ENCODE results near the gene GAB1.
"Not testable (repeated sequence)": the region's sequence is repeated elsewhere in the genome, so short reads cannot be mapped to it uniquely, and the experiment has no call there.

Gene GAB1

DNA sequence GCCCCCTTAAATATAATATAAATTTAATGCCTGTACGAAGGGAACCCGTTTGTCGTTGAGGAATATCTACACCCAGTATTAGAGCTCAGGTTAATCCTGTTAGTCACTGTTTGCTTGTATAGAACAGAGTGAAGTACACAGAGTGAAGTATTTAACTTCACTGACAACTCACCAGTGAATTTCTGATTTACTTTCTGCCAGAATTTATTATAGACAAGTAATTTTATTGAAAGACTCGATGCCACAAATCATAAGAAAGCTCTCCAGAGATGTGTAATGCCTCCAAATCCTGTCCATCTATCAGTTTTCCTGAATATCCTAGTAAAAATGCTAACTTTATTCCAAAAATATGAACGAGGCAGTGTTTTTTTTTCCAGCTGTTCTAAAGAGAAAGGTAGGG is 1.6 kb downstream of the GAB1 start:
- DNase-seq (ENCODE audit: low spot score), result no peak

DNA sequence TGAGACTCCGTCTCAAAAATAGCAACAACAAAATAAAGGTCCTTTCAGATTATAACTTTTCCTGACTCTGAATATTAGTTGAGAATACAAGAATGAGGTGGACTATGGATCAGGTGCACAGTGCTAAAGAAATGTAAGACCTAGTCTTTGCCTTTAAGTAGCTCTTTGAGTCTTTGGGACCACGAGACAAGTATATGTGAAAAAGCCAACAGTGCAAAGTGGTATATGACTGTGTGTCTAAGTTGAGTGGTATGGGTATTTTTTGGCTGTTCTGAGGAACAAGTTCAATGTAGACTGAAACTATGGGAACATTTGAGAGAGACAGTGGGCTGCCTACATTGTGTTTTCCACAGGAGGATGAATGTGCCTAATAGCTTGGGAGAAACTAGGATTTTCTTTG is 2.8 kb downstream of the GAB1 start:
- no peak for DNase-seq (ENCODE audit: low spot score)

DNA sequence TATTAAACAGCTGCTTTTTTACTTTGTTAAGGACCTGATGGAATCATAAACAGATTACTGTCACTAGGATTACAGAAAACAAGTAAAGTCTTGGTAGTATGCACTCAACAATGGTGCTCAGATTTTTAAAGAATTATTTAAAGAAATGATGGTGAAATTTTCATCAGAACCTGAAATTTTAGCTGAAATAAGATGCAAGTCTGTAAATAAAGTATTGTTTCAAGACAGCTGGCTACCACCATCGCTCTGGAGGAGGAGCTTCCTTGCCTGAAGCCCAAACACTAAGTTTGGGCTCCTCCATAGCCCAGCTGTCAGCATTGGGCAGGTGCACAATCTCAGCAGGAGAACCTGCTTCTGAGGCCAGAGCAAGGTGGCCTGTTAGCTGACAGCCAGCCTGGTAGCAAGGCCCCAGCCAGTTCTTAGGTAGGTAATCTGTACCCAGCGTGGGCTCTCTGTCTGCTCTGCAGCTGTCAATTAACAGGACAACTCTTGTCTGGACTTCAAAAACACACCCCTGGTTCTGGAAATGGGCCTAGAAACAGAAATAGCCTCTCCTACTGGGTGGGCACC is 4.6 kb downstream of the GAB1 start:
- DNase-seq (ENCODE audit: low spot score), result no peak

DNA sequence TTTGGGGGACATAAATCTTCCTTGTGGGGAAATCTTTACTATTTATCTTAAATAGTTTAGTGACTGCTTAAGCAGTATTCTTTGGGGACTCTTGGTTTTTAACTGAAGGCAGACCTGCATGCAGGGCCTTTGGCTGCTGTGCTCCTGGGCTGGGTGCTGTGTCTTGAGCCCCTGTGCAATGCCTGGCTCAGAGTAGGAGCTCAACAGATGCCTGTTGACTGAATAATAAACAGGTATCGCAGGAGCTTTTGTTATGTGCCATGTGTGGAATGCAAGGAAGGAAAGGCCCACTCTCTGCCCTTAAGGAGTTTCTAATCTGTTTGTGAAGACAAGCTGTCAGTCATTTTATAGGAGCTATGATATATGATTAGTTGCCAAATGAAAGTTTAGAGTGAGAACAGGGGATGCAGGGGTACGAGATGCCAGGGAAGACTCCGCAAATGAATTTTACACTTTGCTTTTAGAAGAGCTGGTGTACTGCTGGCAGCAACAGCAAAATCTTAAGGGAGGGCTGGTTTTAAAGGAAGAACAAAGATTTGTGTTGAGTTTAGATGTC is 6.7 kb downstream of the GAB1 start:
- DNase-seq (ENCODE audit: low spot score), result no peak

DNA sequence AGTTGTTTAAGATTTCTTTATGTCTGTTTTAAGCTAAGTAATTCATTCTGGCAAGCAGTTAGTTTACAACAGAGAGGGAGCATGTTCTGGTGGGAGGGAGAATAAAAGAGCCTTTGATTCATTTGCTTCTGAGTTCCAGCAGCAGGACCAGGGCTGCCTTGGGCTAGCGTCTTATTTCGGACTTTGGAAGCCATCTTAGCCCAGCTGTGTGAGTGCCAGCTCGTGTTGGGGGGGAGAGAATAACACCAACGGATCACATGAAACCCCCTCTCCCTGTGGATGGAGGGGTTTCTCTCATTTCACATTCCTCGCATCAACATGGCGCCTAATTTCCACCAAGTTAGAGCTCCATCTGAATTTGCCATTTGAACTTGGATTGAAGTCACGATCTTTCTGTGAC is 7.4 kb downstream of the GAB1 start:
- no peak for DNase-seq (ENCODE audit: low spot score)

DNA sequence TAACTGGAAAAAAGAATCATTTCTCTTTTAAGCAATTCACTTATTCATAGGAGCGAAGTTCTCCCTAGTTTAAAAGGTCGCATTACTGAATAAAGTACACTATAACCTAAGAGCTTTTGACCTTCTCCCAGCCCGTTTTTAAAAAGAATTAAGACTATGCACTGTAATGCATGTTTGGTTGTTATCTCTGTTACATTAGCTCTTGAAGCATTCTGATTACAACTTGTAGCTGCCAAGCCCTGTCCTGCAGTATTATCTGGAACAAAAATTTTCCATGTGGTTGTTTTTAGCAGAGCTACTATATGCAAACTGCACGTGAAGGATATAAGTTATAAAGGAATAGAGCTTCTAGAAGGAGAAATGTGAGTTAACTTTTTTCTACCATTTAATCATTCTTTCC is 8.1 kb downstream of the GAB1 start:
- DNase-seq (ENCODE audit: low spot score), result no peak

DNA sequence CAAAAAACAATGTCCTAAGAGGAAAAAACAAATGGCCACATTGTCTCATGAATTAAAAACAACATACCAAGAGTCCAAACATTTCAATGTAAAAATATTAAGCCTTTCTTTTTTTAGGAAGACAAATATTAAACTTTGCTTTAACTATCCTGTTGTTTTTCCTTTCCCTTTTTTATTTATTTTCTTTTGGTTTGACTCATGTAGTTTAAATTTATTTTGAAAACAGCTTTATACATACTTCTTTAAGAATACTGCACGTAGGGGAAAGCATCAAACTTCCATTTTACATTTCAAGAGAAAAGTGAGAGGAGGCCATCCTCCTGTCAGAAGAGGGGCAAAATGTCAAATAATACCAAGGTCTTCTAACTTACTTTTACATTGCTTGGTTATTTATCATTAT is 8.7 kb downstream of the GAB1 start:
- DNase-seq (ENCODE audit: low spot score), result no peak

DNA sequence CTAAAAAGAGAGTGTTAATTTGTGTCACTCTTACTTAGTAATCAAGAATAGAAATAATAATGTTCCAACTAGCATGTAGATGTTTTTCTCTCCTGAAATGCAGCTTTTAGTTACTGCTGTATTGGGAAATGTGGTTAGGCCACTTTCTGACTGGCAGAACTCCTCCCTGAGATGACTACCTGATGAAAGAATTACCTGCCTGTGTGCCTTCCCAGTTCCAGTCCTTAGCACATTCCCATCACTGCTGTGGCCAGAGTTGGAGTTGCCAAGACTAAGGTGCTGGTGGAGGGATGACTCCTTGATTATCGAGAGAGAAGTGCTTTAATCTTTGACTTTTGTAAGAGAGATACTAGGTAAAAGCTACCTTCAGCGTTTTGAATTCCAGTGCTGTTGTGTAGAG is 9.5 kb downstream of the GAB1 start:
- DNase-seq (ENCODE audit: low spot score), result no peak

DNA sequence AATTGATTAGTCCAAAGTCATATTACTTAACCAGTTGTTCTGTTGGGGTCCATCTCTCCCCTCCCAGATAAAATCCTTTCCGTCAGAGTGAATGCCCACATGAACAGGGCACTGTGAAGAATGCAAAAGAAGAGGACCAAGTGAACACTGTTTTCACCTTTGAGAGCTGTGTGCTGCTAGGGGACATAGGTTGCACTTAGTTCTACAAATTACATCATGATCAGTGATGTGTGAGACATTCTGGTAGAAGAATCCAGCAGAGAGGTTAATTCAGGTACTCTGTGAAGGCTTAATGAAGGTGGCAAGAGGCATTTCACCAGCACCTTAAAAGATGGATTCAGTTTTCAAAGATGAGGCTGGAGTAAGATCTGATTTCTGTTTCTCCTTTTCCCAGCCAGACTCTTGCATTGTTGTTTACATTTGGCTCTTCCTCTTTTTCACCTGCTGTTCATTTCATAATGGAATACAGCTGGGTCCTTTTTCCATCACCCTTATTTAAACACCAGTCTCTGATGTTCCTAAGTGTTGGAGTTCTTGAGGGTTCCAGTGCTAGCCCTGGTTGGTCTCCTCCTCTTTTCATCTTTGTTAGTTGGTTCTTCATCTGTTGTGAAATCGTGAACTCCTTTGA is 10.9 kb downstream of the GAB1 start:
- no peak for DNase-seq (ENCODE audit: low spot score)

DNA sequence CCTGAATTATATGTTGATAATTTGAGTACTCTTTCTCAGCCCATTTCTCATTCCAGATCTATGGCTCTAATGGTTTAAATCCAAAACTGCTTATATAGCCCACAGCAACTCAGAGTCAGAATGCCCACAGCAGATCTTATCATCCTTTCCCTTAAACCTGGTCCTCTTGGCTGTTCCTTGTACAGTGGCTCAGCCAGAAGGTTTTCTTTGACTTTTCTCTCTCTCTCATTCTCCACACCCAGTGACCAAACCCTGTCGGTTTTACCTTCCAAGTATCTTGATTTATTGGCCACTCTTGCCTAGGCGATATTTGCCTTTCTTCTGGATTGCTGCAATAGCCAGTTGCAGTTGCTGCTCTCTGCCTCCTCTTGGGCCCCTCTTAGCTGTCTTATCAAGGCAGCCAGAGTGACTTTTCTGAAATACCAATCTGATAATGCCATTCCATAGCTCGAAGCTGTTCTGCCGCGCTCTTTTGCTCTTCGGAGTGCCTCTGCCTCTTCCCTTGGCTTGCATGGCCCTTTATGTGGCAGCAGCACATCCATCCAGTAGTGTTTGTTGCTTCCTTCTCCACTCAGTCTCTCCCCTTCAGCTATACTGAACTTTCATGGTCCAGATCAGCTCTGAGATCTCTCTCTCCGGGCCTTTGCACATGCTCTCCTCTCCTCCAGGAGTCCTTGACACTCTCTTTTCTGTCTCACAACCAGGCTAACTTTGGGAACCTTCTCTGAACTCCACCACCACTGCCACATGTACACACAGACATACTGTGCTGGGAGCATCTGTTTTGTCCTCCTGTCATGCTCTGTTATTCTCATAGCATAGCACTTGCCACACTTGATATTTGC is 11.8 kb downstream of the GAB1 start:
- no peak for DNase-seq (ENCODE audit: low spot score)

DNA sequence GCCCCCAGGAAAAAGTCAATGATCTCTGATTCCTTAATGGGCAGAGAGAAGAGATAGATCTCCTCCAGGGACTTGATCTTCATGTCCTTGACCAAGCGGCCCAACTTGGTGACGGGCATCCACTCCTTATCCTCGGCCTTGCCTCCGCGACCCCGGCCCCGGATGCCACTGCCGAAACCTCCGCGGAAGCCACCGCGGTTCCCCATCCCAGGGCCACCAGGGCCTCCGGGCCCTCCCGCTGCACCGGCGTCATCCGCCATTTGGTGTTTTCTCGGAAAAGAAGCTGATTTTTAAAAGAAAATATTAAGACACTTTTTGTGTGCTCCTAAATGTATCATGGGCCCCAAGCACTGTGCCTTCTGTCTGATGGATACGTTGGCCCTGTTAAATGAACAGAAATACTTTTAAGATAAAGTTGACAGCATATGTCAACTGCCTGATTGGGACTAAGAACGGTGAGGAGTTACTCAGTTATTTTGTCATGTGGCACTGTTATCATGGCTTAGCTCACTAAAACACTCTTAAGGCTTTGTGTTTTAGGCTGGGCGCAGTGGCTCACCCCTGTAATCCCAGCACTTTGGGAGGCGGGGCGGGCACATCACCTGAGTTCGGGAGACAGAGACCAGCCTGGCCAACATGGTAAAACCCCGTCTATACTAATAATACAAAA is 13.3 kb downstream of the GAB1 start:
- not testable (repeated sequence) for DNase-seq (ENCODE audit: low spot score)

DNA sequence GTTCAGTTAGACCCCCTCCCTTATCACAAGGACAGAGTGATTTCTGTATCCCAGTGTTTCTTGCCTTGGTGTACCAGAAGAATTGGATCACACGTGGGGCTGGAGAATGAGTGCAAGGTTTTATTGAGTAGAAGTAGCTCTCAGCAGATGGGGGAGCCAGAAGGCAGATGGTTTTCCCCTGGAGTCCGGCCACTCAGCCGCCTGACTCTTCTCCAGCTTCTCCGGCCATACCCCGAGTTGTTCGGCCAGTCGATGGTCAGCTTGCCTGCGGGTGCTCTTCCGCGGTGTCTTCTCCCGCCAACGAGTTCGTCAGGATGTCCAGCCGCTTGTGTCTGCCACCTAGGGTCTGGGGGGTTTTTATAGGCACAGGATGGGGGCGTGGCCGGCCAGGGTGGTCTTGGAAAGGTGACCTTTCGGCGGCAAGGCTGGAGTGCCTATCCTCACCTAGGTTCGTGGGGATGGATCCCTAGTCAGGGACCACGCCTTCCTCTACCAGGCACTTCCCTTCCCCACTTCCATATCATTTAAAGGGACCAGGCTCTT is 14.5 kb downstream of the GAB1 start:
- no peak for DNase-seq (ENCODE audit: low spot score)

DNA sequence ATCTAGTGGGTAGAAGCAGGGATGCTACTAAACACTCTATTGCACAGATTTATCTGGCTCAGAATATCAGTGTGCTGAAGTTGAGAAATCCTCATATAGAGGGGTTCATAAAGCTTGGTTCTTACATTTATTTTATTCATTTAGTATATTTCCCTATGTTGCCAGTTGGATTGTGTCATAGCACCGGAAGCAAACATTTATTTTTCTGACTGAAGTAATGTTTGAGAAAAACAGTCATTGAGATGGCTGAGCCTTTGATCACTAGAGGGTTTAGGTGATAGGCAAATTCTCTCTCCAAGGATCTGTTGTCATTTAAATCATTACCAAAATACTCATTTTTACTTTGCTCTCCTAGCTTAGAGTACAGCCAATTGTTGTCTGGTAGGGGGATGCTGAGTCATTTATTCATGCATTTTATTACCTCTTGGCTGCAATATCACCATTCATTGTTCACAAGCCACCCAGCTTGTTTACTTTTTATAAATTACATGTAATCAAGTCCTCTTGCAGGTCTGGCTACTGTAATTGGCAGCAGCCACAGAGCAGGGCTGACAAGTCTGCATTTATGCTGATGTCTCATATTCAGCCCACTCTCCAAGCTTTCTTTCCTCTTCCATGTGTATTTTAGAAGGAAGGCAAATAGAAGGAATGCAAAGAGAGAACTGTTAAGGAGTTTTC is 15.2 kb downstream of the GAB1 start:
- DNase-seq (ENCODE audit: low spot score), result peak; percentile 42

DNA sequence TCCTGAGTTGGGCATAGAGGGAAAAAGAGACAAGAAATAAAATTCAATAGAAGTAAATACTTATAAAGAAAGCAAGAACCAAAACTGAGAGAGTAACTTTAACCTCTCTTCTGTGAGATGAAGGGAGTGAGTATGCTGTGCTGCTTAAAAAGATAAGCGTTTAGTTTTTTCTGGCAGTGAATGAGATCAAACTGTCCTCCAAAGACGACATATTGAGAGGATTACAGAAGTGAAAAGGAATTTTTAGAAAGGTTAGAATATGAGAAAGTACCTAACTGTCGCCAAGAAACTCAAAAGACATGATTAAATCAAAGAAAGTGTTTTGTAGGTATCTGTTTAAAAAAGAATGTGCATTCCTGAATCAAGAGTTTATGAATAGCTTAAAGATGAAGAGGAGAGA is 16.0 kb downstream of the GAB1 start:
- no peak for DNase-seq (ENCODE audit: low spot score)

DNA sequence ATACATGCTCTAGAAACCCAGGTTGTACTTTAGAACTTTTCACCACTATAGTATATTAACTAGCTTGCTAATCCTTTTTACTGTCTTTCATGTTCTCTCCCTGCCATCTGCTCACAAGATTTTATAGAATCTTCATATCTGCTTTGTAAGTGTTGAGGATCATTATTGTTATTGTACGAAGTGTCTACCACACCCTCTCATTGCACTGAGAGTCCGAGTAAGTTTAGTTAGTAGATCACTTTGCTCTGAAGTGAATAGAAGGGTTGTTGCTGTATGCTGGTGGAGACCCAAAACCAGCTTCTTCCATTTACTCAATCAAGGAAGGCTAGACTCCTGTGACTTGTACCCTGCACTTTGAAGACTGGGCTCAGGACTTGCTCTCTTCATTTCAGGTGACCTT is 17.1 kb downstream of the GAB1 start:
- DNase-seq (ENCODE audit: low spot score), result no peak

DNA sequence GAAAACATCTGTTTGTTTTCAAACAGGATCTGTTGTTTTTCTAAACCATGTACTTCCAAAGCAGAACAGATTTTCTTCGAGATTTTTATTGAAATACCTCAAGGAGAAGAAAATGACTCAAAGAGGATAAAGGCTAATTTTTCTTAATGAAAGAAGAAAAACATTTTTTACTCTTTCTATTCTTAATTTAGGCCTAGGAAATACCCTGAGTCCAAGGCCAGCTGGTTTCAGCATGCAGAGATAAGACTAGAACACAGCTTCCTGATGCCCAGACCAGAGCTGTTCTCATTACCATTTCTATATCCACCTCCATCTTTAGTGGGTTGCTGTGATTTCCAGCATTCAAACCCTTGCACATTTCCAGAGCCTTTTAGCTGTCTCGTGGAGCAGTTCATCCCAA is 18.3 kb downstream of the GAB1 start:
- DNase-seq (ENCODE audit: low spot score), result no peak

DNA sequence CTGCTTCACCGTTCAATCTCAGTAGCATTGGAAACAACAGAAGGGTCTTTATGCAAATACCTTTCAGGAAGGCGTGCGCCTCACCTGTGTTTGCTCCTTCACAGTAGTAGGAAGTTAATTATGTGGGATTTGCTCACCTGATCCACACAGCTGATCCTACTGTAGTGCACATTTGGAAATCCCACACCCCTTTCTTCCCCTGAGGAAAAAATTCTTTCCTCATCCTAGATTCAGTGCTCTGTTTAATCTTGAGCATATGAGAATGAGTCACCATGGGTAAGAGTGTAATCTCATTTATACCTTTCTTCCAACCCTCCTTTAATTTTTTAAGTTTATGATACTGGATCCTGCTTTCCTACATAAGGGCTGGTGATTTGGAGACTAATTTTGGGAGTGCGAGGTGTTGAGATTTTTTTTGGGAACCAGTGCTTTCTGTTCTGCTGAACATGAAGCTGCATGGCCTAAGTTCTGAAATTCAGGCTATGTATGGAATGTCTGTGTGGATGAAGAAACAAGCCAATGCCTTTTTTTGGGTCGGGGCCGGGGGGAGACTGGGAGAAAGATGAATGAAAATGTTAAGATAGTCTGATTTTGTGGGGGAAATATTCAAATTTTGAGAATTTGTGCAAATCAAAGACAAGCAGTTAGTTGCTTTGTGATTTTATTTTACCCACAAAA is 19.0 kb downstream of the GAB1 start:
- no peak for DNase-seq (ENCODE audit: low spot score)

DNA sequence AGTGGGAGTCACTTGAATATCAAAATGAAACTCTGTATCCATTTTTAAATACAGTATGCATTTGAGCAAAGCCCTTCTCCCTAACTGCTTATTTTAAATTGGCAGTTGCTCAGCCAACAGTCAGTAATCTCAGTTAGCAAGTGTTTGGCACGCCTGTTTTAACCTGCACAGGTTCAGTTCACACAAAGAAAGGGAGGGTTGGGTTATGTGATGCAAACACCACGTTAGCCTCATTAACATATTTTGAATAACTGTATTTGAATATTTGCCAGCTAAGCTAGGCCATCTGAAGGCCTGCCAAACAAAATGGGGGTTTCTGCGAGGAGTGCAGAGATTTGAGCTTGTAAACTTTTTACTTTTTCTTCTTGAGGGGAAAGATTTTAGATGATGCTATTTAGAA is 19.8 kb downstream of the GAB1 start:
- DNase-seq (ENCODE audit: low spot score), result no peak

DNA sequence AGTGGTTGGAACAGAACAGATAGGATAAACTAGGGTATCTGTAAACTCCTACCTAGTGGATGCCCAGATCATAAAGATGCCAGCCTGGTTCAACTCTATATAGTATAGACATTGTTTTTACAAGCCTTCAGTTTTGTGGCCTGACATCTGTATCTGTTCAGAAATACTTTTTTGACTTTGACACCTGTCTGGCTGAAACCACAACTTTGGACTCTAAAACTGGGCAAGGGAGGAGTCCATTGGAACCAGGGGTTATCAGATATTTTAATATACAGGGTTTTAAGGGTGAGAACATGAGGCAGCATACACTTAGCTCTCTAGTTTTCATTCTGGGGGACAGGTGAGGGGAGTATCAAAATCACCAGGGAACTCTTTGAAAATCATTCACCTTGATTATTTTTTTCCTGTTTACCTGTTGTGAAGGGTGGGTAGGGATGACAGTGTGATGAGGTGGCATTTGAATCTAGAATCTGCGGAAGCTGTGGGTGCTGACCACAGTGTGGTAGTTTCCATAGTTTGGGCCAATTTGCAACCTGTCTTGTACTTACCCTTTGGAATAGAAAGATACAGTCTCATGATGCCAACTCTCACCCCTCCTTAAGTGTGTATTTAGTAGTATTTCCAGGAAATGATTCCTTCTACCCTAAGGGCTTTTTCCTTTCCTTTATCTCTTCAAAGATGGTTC is 20.6 kb downstream of the GAB1 start:
- no peak for DNase-seq (ENCODE audit: low spot score)

DNA sequence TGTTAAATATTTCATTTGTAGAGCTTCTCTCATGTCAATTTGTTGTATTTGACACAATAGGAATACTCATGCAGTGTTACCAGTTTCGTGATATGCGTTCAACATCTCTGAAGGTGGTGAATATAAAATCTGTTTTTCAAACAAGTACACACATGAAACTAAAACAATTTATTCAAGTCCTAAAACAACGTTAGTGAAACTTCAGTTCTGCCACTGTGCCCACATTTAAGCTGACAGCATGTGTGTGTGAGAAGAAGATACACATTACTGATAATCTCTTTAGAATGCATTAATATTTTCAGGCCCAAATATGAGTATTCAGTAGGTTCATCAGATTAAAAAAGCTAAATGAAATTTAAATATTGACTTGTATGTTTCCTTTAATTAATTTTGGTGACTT is 21.7 kb downstream of the GAB1 start:
- no peak for DNase-seq (ENCODE audit: low spot score)
